HEK293 (cell line): ENCODE measurements around the gene CHMP4B.

Experiments
- CTCF ChIA-PET: fragments of 350-600 bp; formaldehyde crosslinking; extraction: SDS; loops from one replicate; lab custom pipeline; 2021; ENCODE audit warnings: antibody characterized with exemption; lab: Yijun Ruan, JAX
- POLR2A ChIA-PET: fragments of 300-600 bp; formaldehyde crosslinking; extraction: SDS; loops from one replicate; lab custom pipeline; 2020; ENCODE audit warnings: antibody characterized with exemption, inconsistent platforms; lab: Yijun Ruan, JAX
- H3K27ac ChIP-seq: fragments of 200-500 bp; sonication (Bioruptor generic); 2 replicates; pipeline ENCODE4 v1.5.1; 2014; ENCODE audit warnings: low read depth, low read length, control low read depth, inconsistent platforms; ENCODE audit errors: extremely low read depth
- H3K36me3 ChIP-seq, 2 experiments: fragments of 200-500 bp in 1 of 2; sonication (Bioruptor generic) in 1 of 2; 1 replicate in 1 of 2; 2 replicates in 1 of 2; pipeline ENCODE4 v1.5.1; 2014 to 2017; ENCODE audit warnings: inconsistent platforms in 2 of 2, low read length in 2 of 2; ENCODE audit not compliant: control insufficient read depth in 2 of 2, insufficient read depth in 1 of 2
- H3K4me1 ChIP-seq: fragments of 200-500 bp; sonication (Bioruptor generic); 2 replicates; pipeline ENCODE4 v1.5.1; 2014; ENCODE audit warnings: mild to moderate bottlenecking, low read length, inconsistent platforms; ENCODE audit not compliant: control insufficient read depth, insufficient read depth
- H3K4me3 ChIP-seq: 2 replicates; pipeline ENCODE4 v1.5.1; 2011; ENCODE audit warnings: low read depth, mild to moderate bottlenecking, control low read depth, low read length, moderate library complexity
- H3K9me3 ChIP-seq: fragments of 200-500 bp; sonication (Bioruptor generic); 2 replicates; pipeline ENCODE4 v1.5.1; 2014; ENCODE audit warnings: low read depth, low read length, inconsistent platforms; ENCODE audit not compliant: control insufficient read depth, insufficient read depth
- EGR2 ChIP-seq: fragments of 450-650 bp; formaldehyde crosslinking; IDR thresholded peaks from 2 replicates; pipeline ENCODE4 v1.5.1; 2016; ENCODE audit warnings: low read depth, missing biosample characterization, missing genetic modification characterization
- HOXC10 ChIP-seq: sonication (generic); formaldehyde crosslinking; IDR thresholded peaks from 2 replicates; pipeline ENCODE4 v1.8.1; 2023; ENCODE audit warnings: mild to moderate bottlenecking, missing genetic modification reagents
- KLF8 ChIP-seq: fragments of 450-650 bp; formaldehyde crosslinking; IDR thresholded peaks from 2 replicates; pipeline ENCODE4 v1.5.1; 2016; ENCODE audit warnings: missing biosample characterization, missing genetic modification characterization
- KLF9 ChIP-seq: fragments of 450-650 bp; formaldehyde crosslinking; IDR thresholded peaks from 2 replicates; pipeline ENCODE4 v1.5.1; 2016; ENCODE audit warnings: missing biosample characterization, missing genetic modification characterization, low read depth
- MYNN ChIP-seq: fragments of 450-650 bp; formaldehyde crosslinking; IDR thresholded peaks from 2 replicates; pipeline ENCODE4 v1.5.1; 2016; ENCODE audit warnings: missing biosample characterization, missing genetic modification characterization, borderline replicate concordance
- MZF1 ChIP-seq: fragments of 450-650 bp; formaldehyde crosslinking; IDR thresholded peaks from 2 replicates; pipeline ENCODE4 v1.5.1; 2017; ENCODE audit warnings: missing biosample characterization, missing genetic modification characterization, borderline replicate concordance
- OSR2 ChIP-seq: fragments of 450-650 bp; formaldehyde crosslinking; IDR thresholded peaks from 2 replicates; pipeline ENCODE4 v1.5.1; 2016; ENCODE audit warnings: missing biosample characterization, missing genetic modification characterization
- PRDM10 ChIP-seq: fragments of 450-650 bp; formaldehyde crosslinking; IDR thresholded peaks from 2 replicates; pipeline ENCODE4 v1.5.1; 2016; ENCODE audit warnings: missing biosample characterization, missing genetic modification characterization
- REPIN1 ChIP-seq: fragments of 450-650 bp; formaldehyde crosslinking; IDR thresholded peaks from 2 replicates; pipeline ENCODE4 v1.5.1; 2017; ENCODE audit warnings: missing biosample characterization, missing genetic modification characterization, low read depth
- SETDB1 ChIP-seq: IDR thresholded peaks from one replicate; pipeline ENCODE4 v1.6.1; 2017; ENCODE audit warnings: mild to moderate bottlenecking, low read length, moderate library complexity, mixed read lengths; ENCODE audit not compliant: insufficient read length
- ZBTB10 ChIP-seq: fragments of 450-650 bp; formaldehyde crosslinking; IDR thresholded peaks from 2 replicates; pipeline ENCODE4 v1.5.1; 2016; ENCODE audit warnings: missing biosample characterization, missing genetic modification characterization
- ZFP69B ChIP-seq: fragments of 450-650 bp; formaldehyde crosslinking; IDR thresholded peaks from 2 replicates; pipeline ENCODE4 v1.5.1; 2016; ENCODE audit warnings: missing biosample characterization, missing genetic modification characterization
- ZNF221 ChIP-seq: fragments of 450-650 bp; formaldehyde crosslinking; IDR thresholded peaks from 2 replicates; pipeline ENCODE4 v1.5.1; 2017; ENCODE audit warnings: missing biosample characterization, missing genetic modification characterization, borderline replicate concordance
- ZNF223 ChIP-seq: fragments of 450-650 bp; formaldehyde crosslinking; IDR thresholded peaks from 2 replicates; pipeline ENCODE4 v1.5.1; 2016; ENCODE audit warnings: missing biosample characterization, missing genetic modification characterization
- ZNF24 ChIP-seq: fragments of 450-650 bp; formaldehyde crosslinking; IDR thresholded peaks from 2 replicates; pipeline ENCODE4 v1.5.1; 2016; ENCODE audit warnings: missing biosample characterization, missing genetic modification characterization
- ZNF26 ChIP-seq: fragments of 450-650 bp; formaldehyde crosslinking; IDR thresholded peaks from 2 replicates; pipeline ENCODE4 v1.5.1; 2016; ENCODE audit warnings: missing biosample characterization, missing genetic modification characterization
- ZNF394 ChIP-seq: fragments of 450-650 bp; formaldehyde crosslinking; IDR thresholded peaks from 2 replicates; pipeline ENCODE4 v1.5.1; 2016; ENCODE audit warnings: missing biosample characterization, missing genetic modification characterization, mild to moderate bottlenecking, moderate library complexity, borderline replicate concordance
- ZNF423 ChIP-seq: fragments of 450-650 bp; formaldehyde crosslinking; IDR thresholded peaks from 2 replicates; pipeline ENCODE4 v1.5.1; 2016; ENCODE audit warnings: missing biosample characterization, missing genetic modification characterization
- ZNF433 ChIP-seq: fragments of 450-650 bp; formaldehyde crosslinking; IDR thresholded peaks from 2 replicates; pipeline ENCODE4 v1.5.1; 2016; ENCODE audit warnings: missing biosample characterization, missing genetic modification characterization, low read depth
- ZNF488 ChIP-seq: fragments of 450-650 bp; formaldehyde crosslinking; IDR thresholded peaks from 2 replicates; pipeline ENCODE4 v1.5.1; 2016; ENCODE audit warnings: missing biosample characterization, missing genetic modification characterization
- ZNF501 ChIP-seq: fragments of 450-650 bp; formaldehyde crosslinking; IDR thresholded peaks from 2 replicates; pipeline ENCODE4 v1.5.1; 2016; ENCODE audit warnings: missing biosample characterization, missing genetic modification characterization
- ZNF747 ChIP-seq: fragments of 450-650 bp; formaldehyde crosslinking; IDR thresholded peaks from 2 replicates; pipeline ENCODE4 v1.5.1; 2016; ENCODE audit warnings: missing biosample characterization, missing genetic modification characterization
- ZNF791 ChIP-seq: fragments of 450-650 bp; formaldehyde crosslinking; IDR thresholded peaks from 2 replicates; pipeline ENCODE4 v1.5.1; 2016; ENCODE audit warnings: missing biosample characterization, missing genetic modification characterization
- ZSCAN16 ChIP-seq: fragments of 450-650 bp; formaldehyde crosslinking; IDR thresholded peaks from 2 replicates; pipeline ENCODE4 v1.5.1; 2016; ENCODE audit warnings: missing biosample characterization, missing genetic modification characterization
- ZSCAN18 ChIP-seq: fragments of 450-650 bp; formaldehyde crosslinking; IDR thresholded peaks from 2 replicates; pipeline ENCODE4 v1.5.1; 2016; ENCODE audit warnings: missing biosample characterization, missing genetic modification characterization

The CHMP4B gene

GRCh38 chr20:33819456-33819855 lies 8.3 kb downstream of the CHMP4B start (continued):
- no peak for TF ChIP-seq ZNF791

- H3K9me3 ChIP-seq: no peaks in the 10 kb centered on the region
- ChIA-PET POLR2A (no interaction called here), CTCF (no interaction called here)
- H3K27ac ChIP-seq: no peak overlapping the region
- peaks cover 0 to 4% of the 10 kb centered on the region in 2 experiments; a peak in 1 of 3 replicates for H3K36me3 ChIP-seq
- H3K4me1 ChIP-seq: no peaks in the 10 kb centered on the region
- no peak overlapping the region for H3K4me3 ChIP-seq
- TF ChIP-seq ZNF394 (tag by site-specific recombination): no peak
- TF ChIP-seq ZNF501 (tag by site-specific recombination): no peak
- TF ChIP-seq ZNF26 (tag by site-specific recombination): no peak
- no peak for TF ChIP-seq ZNF423 (tag by site-specific recombination)
- TF ChIP-seq MYNN (tag by site-specific recombination): no peak
- no peak for TF ChIP-seq ZNF221
- TF ChIP-seq ZNF24: no peak
- TF ChIP-seq ZSCAN18 (tag by site-specific recombination): no peak
- TF ChIP-seq MZF1 (tag by site-specific recombination): no peak
- TF ChIP-seq ZNF747: no peak
- no peak for TF ChIP-seq ZFP69B (tag by site-specific recombination)
- no peak for TF ChIP-seq ZNF223 (tag by site-specific recombination)
- TF ChIP-seq KLF9: no peak
- no peak for TF ChIP-seq EGR2 (tag by site-specific recombination)
- no peak for TF ChIP-seq HOXC10 (CRISPR knock-in tag)
- no peak for TF ChIP-seq ZNF488 (tag by site-specific recombination)
- TF ChIP-seq, all 188 proteins: peak for 0
Observed at GRCh38 chr20:33820362-33820761, 9.2 kb downstream of the CHMP4B start.

- H3K36me3 ChIP-seq: no peaks in the 10 kb centered on the region
- no peak overlapping the region for H3K27ac ChIP-seq
- ChIA-PET CTCF (no interaction called here), POLR2A (no interaction called here)
- peaks cover 4% of the 10 kb centered on the region; the same call in 1 of the 2 replicates for H3K4me1 ChIP-seq
- H3K4me3 ChIP-seq: no peak overlapping the region
- no peaks in the 10 kb centered on the region for H3K9me3 ChIP-seq
- peak; percentile 46; the same call in 1 of the 2 replicates for TF ChIP-seq OSR2
- peak; percentile 96 for TF ChIP-seq PRDM10
- TF ChIP-seq ZSCAN16 (tag by site-specific recombination): no peak
- no peak for TF ChIP-seq ZBTB10 (tag by site-specific recombination)
- no peak for TF ChIP-seq ZNF433 (tag by site-specific recombination)
- 0 out of 2 replicates have a peak, but pooled peaks have one; percentile 39 for TF ChIP-seq KLF8 (tag by site-specific recombination)
- peak; percentile 28 for TF ChIP-seq SETDB1
- no peak for TF ChIP-seq REPIN1 (tag by site-specific recombination)
Observed at GRCh38 chr20:33821270-33821836, 10.2 kb downstream of the CHMP4B start.
